ENCODE measurements around the gene TST. TPM values are rescaled to one million over a fixed set of nuclear protein-coding genes. Genes with fewer than 3 reads are reported as not detected.
"Not testable (repeated sequence)": the region's sequence is repeated elsewhere in the genome, so short reads cannot be mapped to it uniquely, and the experiment has no call there.

TST gene
- total RNA-seq, 1 donor from 2014 or later, result 64.9 TPM

- no peak for DNase-seq (ENCODE audit: low read depth, low spot score)
Measured at GRCh38 chr22:37015587-37015878, 3.7 kb downstream of the TST start.

- DNase-seq (ENCODE audit: low read depth, low spot score), result no peak
Measured at GRCh38 chr22:37014835-37015586, 4.2 kb downstream of the TST start.

DNA sequence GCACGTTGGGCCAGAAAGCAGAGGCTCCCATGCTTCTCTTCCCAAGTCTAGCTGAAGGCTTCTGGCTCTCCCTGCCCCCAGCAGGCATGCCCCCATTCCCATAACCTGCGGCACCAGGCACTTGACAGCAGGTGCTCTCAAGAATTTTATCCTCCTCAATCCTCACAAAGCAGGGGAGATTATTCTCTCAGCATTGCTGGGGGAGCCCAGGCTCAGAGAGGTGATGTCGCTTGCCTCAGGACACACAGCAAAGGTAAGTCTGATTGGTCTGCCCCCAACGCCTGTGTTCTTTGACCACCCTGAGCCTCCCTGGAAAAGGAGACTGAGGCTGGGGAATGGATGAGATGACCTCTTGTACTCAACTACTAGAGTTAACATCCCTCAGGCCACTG, 4.8 kb downstream of the TST start:
- no peak for DNase-seq (ENCODE audit: low read depth, low spot score)

DNA sequence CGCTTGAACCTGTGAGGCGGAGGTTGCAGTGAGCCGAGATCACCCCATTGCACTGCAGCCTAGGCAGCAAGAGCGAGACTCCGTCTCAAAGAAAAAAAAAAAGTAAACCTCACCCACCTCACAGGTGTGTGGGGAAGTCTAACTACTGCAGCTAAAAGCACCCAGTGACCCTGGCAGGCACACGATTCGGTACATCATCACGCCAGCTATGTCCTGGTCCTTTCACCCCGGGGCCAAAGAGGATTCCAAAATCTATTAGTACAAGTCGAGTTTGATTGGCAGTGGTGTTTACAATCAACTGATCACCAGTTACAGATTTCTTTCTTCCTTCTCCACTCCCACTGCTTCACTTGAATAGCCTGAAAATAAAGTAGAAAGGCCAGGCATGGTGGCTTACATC, 6.3 kb downstream of the TST start:
- DNase-seq (ENCODE audit: low read depth, low spot score), result no peak

DNA sequence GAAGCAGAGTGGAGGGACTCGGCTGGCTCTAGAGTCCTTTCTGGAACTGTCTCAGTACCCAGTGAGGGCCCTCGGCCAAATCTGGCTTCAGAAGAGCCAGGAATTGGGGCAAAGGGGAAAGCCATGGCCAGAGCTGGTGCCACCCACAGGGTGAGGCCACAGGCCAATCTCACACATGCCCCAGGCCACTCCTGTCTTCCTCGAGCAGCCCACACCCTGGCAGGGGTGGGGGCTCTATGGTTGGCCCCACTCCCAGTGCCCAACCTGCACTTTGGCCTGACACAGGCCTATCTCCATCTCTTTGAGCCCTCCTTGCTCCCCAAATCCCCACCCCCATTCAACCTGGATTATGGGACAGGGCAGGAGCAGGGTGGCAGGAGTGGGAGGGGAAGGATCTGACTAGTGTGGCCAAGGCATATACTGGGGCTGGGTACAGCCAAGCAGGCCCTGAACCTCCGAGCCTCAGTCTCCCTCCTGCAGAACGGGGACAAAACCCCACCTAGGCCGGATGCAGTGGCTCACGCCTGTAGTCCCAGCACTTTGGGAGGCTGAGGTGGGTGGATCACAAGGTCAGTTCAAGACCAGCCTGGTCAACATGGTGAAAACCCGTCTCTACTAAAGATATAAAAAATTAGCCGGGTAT, 6.9 kb downstream of the TST start:
- no peak for DNase-seq (ENCODE audit: low read depth, low spot score)

GRCh38 chr22:37011472-37011871, 7.8 kb downstream of the TST start:
- no peak for DNase-seq (ENCODE audit: low read depth, low spot score)

DNA sequence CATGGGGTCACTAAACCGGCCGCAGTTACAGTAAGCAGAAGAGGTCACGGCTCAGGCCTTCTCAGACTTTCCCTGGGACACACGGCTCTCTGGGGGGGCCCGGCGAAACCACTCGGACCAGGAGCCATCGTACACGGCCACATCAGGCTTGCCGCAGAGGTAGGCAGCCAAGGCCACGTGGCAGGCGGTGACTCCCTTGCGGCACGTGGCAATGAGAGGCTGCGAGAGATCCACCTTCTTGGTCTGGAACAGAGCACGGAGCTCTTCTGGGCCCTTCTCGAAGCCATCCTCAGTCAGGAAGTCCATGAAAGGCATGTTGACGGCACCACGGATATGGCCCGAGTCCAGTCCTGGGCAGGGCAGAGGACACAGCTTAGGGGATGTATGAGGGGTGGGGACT, 8.3 kb downstream of the TST start:
- DNase-seq (ENCODE audit: low read depth, low spot score), result no peak

- DNase-seq (ENCODE audit: low read depth, low spot score), result no peak
Measured at GRCh38 chr22:37010174-37010573, 9.1 kb downstream of the TST start.

DNA sequence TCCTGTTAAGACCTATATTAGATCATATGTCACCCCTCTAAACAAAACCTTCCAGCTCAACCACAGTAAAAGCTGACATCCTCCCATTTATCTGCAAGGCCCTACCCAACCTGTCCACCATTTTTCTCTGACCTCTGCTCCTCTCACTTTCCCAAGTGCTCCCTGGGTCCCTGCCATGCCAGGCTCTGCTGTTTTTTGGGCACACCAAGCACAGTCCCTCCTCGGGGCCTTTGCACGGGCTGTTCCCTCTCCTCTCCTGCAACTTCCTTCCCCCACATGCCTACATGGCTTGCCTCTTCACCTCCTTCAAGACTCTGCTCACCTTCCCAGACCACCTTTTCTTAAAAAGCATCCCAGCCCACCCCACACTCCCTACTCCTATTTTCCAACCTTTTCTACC, 9.8 kb downstream of the TST start:
- DNase-seq (ENCODE audit: low read depth, low spot score), result no peak

- DNase-seq (ENCODE audit: low read depth, low spot score), result peak; percentile 27
Measured at GRCh38 chr22:37008365-37008764, 10.9 kb downstream of the TST start.

DNA sequence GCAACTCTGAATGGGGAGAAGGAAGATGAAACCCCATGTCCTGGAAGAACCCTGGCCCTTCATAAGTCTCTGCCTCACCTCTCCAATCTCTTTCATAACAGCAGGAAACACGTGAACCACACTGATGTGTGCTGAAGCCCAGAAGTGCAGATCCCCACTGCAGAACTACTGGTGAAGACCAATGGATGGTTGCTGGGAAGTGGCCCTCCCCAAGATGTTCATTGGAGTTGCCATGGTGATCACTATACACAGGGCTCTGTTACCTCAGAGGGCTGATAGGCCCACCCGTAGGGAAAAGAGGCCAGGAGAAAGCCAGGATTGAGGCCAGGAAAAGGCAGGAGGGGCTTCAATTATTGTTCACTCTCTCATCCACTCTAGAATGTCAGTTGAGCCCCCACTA, 11.6 kb downstream of the TST start:
- no peak for DNase-seq (ENCODE audit: low read depth, low spot score)

DNA sequence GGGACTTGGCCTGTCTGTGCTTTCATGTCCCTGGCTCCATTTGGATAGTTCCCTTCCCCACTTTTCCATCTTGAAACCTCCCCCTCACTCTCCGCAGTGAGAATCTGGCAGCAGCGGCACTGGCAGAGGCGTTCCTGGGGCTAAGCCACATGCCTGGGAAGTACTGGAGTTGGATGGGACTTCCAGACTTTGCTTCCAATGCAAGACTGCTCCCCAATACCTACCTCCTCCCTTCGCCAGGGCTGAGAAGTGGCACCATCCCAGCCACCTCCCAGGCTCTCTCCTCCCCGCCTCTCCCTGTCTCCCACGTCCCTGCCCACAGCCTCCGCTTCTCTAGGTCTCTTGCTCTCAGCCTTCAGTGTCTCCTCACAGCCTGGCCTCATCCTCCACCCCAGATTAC, 16.6 kb downstream of the TST start:
- DNase-seq (ENCODE audit: low read depth, low spot score), result no peak

GRCh38 chr22:37001826-37002225, 17.4 kb downstream of the TST start:
- no peak for DNase-seq (ENCODE audit: low read depth, low spot score)

GRCh38 chr22:37000676-37001534, 18.3 kb downstream of the TST start:
- DNase-seq (ENCODE audit: low read depth, low spot score), result no peak

- no peak for DNase-seq (ENCODE audit: low read depth, low spot score)
Measured at GRCh38 chr22:36999463-36999862, 19.8 kb downstream of the TST start.

DNA sequence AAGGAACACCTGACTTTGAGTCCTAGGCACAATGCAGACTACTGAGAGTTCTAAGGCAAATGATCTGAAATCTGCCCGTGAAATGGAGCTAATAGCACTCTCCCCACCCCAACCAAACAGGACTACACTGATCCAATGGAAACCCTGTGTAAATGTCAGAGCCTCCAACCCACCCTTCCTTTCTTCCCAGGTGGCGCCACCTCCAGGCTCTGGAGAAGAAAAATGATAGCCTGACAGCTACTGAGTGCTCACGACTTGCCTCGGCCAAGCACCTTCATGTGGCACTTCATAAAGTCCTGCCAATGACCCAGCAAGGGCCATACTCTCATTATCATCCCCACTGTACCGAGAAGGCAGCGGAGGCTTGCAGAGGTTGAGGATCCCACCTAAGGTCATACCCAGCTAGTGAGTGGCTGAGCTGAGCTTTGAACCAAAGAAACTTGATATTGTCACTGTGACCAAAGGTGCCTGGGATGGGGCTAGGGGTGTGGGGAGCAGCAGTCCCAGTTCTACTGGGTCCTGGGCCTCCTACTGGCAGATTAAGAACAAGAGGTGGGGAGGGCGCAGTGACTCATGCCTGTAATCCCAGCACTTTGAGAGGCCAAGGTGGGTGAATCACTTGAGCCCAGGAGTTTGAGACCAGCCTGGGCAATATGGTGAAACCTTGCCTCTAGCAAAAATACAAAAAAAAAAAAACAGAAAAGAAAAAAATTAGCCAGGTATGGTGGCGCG, 20.5 kb downstream of the TST start:
- no peak for DNase-seq (ENCODE audit: low read depth, low spot score)

- no peak for DNase-seq (ENCODE audit: low read depth, low spot score)
Measured at GRCh38 chr22:36997746-36998145, 21.5 kb downstream of the TST start.

- no peak for DNase-seq (ENCODE audit: low read depth, low spot score)
Measured at GRCh38 chr22:36991206-36991605, 28.0 kb downstream of the TST start.

GRCh38 chr22:36990457-36990856, 28.8 kb downstream of the TST start:
- no peak for DNase-seq (ENCODE audit: low read depth, low spot score)

DNA sequence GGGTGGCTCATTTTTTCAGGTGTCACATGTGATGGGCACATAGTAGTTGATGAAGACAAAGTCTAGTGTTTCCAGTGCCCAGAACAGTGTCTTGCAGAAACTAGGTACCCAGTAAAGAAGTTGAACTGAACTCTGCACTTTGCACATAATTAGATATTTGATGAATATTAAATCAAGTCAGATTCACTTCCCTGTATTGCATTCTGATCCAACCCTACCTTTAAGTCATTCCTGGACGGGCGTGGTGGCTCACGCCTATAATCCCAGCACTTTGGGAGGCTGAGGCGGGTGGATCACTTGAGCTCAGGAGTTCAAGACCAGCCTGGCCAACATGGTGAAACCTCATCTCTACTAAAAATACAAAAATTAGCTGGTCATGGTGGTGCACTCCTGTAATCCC, 30.2 kb downstream of the TST start:
- DNase-seq (ENCODE audit: low read depth, low spot score), result not testable (repeated sequence)

DNA sequence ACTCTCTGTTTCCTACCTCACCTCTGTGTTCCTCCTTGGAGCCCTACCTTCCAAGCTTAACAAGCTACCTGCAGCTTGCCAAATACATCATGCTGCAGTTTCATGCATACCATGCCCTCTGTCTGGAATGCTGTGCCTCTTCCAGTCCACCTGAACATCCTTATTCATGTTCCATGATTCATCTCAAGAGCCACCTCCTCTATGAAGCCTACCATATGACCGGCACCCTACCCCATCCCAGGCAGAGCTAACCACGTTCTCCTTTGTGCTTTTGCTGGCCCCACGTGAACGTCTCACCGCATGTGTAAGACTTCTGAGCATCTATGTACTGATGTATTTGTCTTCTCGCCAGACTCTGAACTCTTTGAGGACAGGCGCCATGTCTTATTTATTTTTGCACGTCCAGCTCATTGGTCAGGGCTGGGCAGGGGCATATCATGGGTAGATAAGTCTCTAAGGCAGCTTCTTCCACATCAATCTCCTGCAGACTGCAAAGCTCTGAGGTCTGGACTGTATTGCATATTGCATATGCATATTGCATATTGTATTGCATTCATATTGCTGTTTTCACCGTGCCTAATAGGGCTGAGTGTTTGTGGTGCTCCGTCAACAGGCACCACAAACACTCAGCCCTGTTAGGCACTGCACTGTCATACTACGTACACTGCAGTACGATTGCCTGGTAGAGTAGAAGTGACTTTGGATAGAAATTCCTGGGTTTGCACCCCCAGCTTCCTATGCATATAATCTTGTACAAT, 31.0 kb downstream of the TST start:
- no peak for DNase-seq (ENCODE audit: low read depth, low spot score)

Data from pulmonary artery endothelial cell (primary cell).